Activated CD4-positive, alpha-beta T cell treated with anti-CD3 and anti-CD28 coated beads for 48 hours (primary cell): ENCODE results near the gene GLI3.
A peak's percentile ranks its signal among the peaks of the same experiment; 100 is the strongest.

Experiments used
- DNase-seq: peaks from one replicate; pipeline ENCODE4 v3.0.0-alpha.2; 2020

GLI3 gene

GRCh38 chr7:42235741-42236161, 1.3 kb downstream of the GLI3 start:
- no peak for DNase-seq

GRCh38 chr7:42234736-42235135, 2.3 kb downstream of the GLI3 start:
- DNase-seq: no peak

GRCh38 chr7:42233695-42234331, 3.2 kb downstream of the GLI3 start:
- DNase-seq: no peak

GRCh38 chr7:42233171-42233570, 3.8 kb downstream of the GLI3 start:
- DNase-seq: no peak

GRCh38 chr7:42232275-42232674, 4.7 kb downstream of the GLI3 start:
- DNase-seq: no peak

GRCh38 chr7:42231043-42231787, 5.8 kb downstream of the GLI3 start:
- no peak for DNase-seq

- DNase-seq: peak; percentile 11
Measured at GRCh38 chr7:42227936-42228591, 8.9 kb downstream of the GLI3 start.

- DNase-seq: peak; percentile 30
Measured at GRCh38 chr7:42227541-42227935, 9.5 kb downstream of the GLI3 start.

- no peak for DNase-seq
Measured at GRCh38 chr7:42227021-42227420, 10.0 kb downstream of the GLI3 start.

- DNase-seq: no peak
Measured at GRCh38 chr7:42226354-42226941, 10.6 kb downstream of the GLI3 start.

- no peak for DNase-seq
Measured at GRCh38 chr7:42224391-42225003, 12.5 kb downstream of the GLI3 start.

GRCh38 chr7:42222891-42223290, 14.1 kb downstream of the GLI3 start:
- DNase-seq: no peak

GRCh38 chr7:42222125-42222524, 14.9 kb downstream of the GLI3 start:
- no peak for DNase-seq

- no peak for DNase-seq
Measured at GRCh38 chr7:42221304-42221703, 15.7 kb downstream of the GLI3 start.

- DNase-seq: no peak
Measured at GRCh38 chr7:42219447-42219846, 17.6 kb downstream of the GLI3 start.

- no peak for DNase-seq
Measured at GRCh38 chr7:42218248-42218647, 18.8 kb downstream of the GLI3 start.

GRCh38 chr7:42217548-42217947, 19.5 kb downstream of the GLI3 start:
- DNase-seq: no peak

GRCh38 chr7:42217053-42217452, 20.0 kb downstream of the GLI3 start:
- no peak for DNase-seq

- no peak for DNase-seq
Measured at GRCh38 chr7:42214060-42214679, 22.8 kb downstream of the GLI3 start.

- DNase-seq: no peak
Measured at GRCh38 chr7:42213093-42213492, 23.9 kb downstream of the GLI3 start.

- DNase-seq: no peak
Measured at GRCh38 chr7:42212541-42213090, 24.4 kb downstream of the GLI3 start.

GRCh38 chr7:42211938-42212337, 25.1 kb downstream of the GLI3 start:
- DNase-seq: no peak

- no peak for DNase-seq
Measured at GRCh38 chr7:42210779-42211178, 26.2 kb downstream of the GLI3 start.
